HepG2 (cell line): ENCODE measurements around the gene RGS10. TPM values are rescaled to one million over a fixed set of nuclear protein-coding genes. Genes with fewer than 3 reads are reported as not detected.

Experiments
- ATAC-seq: fragments of 200-7000 bp; cut with Tn5 transposase; 3 replicates; pipeline ENCODE4 v1.9.1; 2020; ENCODE audit warnings: mild to moderate bottlenecking, moderate library complexity
- BruUV-seq: library from RNA; stranded (reverse); fragments of 400-500 nt; replicated peaks from 2 replicates; lab custom pipeline; 2021; lab: Mats Ljungman, UMichigan
- CTCF ChIA-PET: fragments of 300-600 bp; formaldehyde crosslinking; extraction: SDS; loops from one replicate; lab custom pipeline; 2021; ENCODE audit warnings: low total read pairs, inconsistent platforms, low intra/inter-chr PET ratio; lab: Yijun Ruan, JAX
- POLR2A ChIA-PET: fragments of 350-600 bp; sonication (Branson Sonifier 250); formaldehyde crosslinking; loops from one replicate; lab custom pipeline; 2020; ENCODE audit warnings: antibody characterized with exemption, inconsistent platforms; lab: Yijun Ruan, JAX
- DNase-seq: peaks from one replicate; pipeline ENCODE4 v3.0.0-alpha.2; 2015; ENCODE audit warnings: low spot score
- FAIRE-seq: peaks from 3 replicates; lab custom pipeline; 2011; peaks lifted over from hg19 to GRCh38; lab: Jason Lieb, UNC
- H2AFZ ChIP-seq: one replicate; pipeline ENCODE4 v1.6.1; 2011; ENCODE audit warnings: low read length, inconsistent platforms
- H3K27ac ChIP-seq: fragments of 300-600 bp; 3 replicates; pipeline ENCODE4 v1.8.0; 2011; ENCODE audit warnings: mixed run types, mild to moderate bottlenecking, mixed read lengths, low read length, inconsistent platforms; ENCODE audit not compliant: insufficient read depth; ENCODE audit errors: extremely low read length
- H3K27me3 ChIP-seq, 2 experiments: fragments of 200-600 bp in 1 of 2; 2 replicates in 1 of 2; 3 replicates in 1 of 2; pipeline versions ENCODE4 v1.6.0 to v1.8.0; 2011; ENCODE audit warnings: low read length in 2 of 2, mild to moderate bottlenecking in 2 of 2, moderate library complexity in 2 of 2, inconsistent platforms in 1 of 2; ENCODE audit not compliant: insufficient read depth in 2 of 2, control insufficient read depth in 1 of 2
- H3K36me3 ChIP-seq, 2 experiments: fragments of 200-600 bp in 1 of 2; replicated peaks in 1 of 2; 2 replicates in 1 of 2; 3 replicates in 1 of 2; pipeline versions ENCODE4 v1.5.1 to v1.8.0; 2011; ENCODE audit warnings: low read length in 2 of 2, inconsistent platforms in 1 of 2; ENCODE audit not compliant: insufficient read depth in 2 of 2, control insufficient read depth in 1 of 2
- H3K4me1 ChIP-seq: 2 replicates; pipeline ENCODE4 v1.5.1; 2012; ENCODE audit warnings: low read length, inconsistent platforms; ENCODE audit not compliant: insufficient read depth
- H3K4me2 ChIP-seq: 2 replicates; pipeline ENCODE4 v1.6.0; 2011; ENCODE audit warnings: low read depth, low read length, inconsistent platforms
- H3K4me3 ChIP-seq, 3 experiments: fragments of 200-600 bp in 1 of 3; sonication (generic), shearing (Covaris generic) in 1 of 3; replicated peaks in 1 of 3; 2 replicates each; pipeline ENCODE4 v1.5.1; 2011 to 2016; ENCODE audit warnings: low read length in 3 of 3, inconsistent platforms in 2 of 3, low read depth in 2 of 3, mild to moderate bottlenecking in 2 of 3, control low read depth in 1 of 3, mixed read lengths in 1 of 3; ENCODE audit not compliant: insufficient read depth in 1 of 3
- H3K79me2 ChIP-seq: one replicate; pipeline ENCODE4 v1.6.1; 2011; ENCODE audit warnings: low read length, inconsistent platforms; ENCODE audit not compliant: insufficient read depth
- H3K9ac ChIP-seq: 2 replicates; pipeline ENCODE4 v1.6.0; 2011; ENCODE audit warnings: mild to moderate bottlenecking, low read depth, low read length, inconsistent platforms; ENCODE audit not compliant: insufficient read depth
- H3K9me3 ChIP-seq: 2 replicates; pipeline ENCODE4 v1.5.1; 2012; ENCODE audit warnings: mild to moderate bottlenecking, low read length
- H4K20me1 ChIP-seq: 2 replicates; pipeline ENCODE4 v1.6.0; 2011; ENCODE audit warnings: inconsistent platforms, mild to moderate bottlenecking, low read length, moderate library complexity; ENCODE audit not compliant: insufficient read depth
- REXO4 ChIP-seq: sonication (generic); formaldehyde crosslinking; IDR thresholded peaks from 2 replicates; pipeline ENCODE4 v1.8.0; 2022; ENCODE audit warnings: missing genetic modification reagents, mild to moderate bottlenecking, borderline replicate concordance
- TCF7 ChIP-seq: sonication (generic); IDR thresholded peaks from 2 replicates; pipeline ENCODE4 v1.6.1; 2016; ENCODE audit warnings: antibody characterized with exemption, low read depth
- ZNF274 ChIP-seq: sonication (generic); formaldehyde crosslinking; IDR thresholded peaks from 2 replicates; pipeline ENCODE4 v1.5.1; 2020; ENCODE audit warnings: mild to moderate bottlenecking, missing genetic modification reagents
- ZNF687 ChIP-seq: sonication (generic); formaldehyde crosslinking; IDR thresholded peaks from 2 replicates; pipeline ENCODE4 v1.5.1; 2020; ENCODE audit warnings: mild to moderate bottlenecking, missing genetic modification reagents, moderate library complexity
- WGBS: methylation state at CpG from one replicate; pipeline ENCODE4 v1.1.6; 2017; ENCODE audit warnings: low lambda C conversion rate; 5-methylcytosine and 5-hydroxymethylcytosine counted together
- in situ Hi-C: cut with HindIII; loops from 2 replicates; pipeline ENCODE4 v1.10.0; 2017; ENCODE audit warnings: low pct_unique_long_range_greater_than_20kb; ENCODE audit not compliant: extremely low pct_ligation_motif_present
- intact Hi-C: fragments of 100-400 bp; cut with micrococcal nuclease; formaldehyde crosslinking; loops from one replicate; pipeline ENCODE4 v1.10.0; 2022; ENCODE audit not compliant: unreplicated experiment
- polyA plus RNA-seq, 8 experiments: library from polyadenylated mRNA; depleted of rRNA in 3 of 8; stranded (reverse) in 7 of 8; unstranded in 1 of 8; fragments of >200 nt; fragmentation: Illumina TruSeq in 4 of 8; extraction: Trizol in 4 of 8; gene quantifications; 2 replicates each; pipeline versions ENCODE4 v1.2.1 to v1.2.3, GENCODE V29; 2011 to 2016; ENCODE audit warnings: low read depth in 4 of 8, missing spikeins in 1 of 8, mixed read lengths in 1 of 8; ENCODE audit not compliant: insufficient read depth in 1 of 8
- total RNA-seq, 5 experiments: library from RNA; depleted of rRNA; stranded (reverse); fragments of >200 nt; fragmentation: Illumina TruSeq; extraction: Trizol; gene quantifications; 2 replicates each; pipeline ENCODE4 v1.2.3, GENCODE V29; 2016; ENCODE audit warnings: low read depth in 1 of 5
- TF ChIP-seq, protein P1 (sequence below): sonication (generic); formaldehyde crosslinking; IDR thresholded peaks from 2 replicates; pipeline ENCODE4 v1.5.0; 2020; ENCODE audit warnings: missing genetic modification reagents, mild to moderate bottlenecking, borderline replicate concordance

The RGS10 gene
- total and polyA plus RNA-seq, 2 of the 13 experiments (the other 11 are each of a cell fraction or from before 2014, with no cell fraction given): 1.7 to 5.1 TPM

GRCh38 chr10:119502618-119503155 is 39.8 kb downstream of the RGS10 start (continued):
- TF ChIP-seq, protein P1, sequence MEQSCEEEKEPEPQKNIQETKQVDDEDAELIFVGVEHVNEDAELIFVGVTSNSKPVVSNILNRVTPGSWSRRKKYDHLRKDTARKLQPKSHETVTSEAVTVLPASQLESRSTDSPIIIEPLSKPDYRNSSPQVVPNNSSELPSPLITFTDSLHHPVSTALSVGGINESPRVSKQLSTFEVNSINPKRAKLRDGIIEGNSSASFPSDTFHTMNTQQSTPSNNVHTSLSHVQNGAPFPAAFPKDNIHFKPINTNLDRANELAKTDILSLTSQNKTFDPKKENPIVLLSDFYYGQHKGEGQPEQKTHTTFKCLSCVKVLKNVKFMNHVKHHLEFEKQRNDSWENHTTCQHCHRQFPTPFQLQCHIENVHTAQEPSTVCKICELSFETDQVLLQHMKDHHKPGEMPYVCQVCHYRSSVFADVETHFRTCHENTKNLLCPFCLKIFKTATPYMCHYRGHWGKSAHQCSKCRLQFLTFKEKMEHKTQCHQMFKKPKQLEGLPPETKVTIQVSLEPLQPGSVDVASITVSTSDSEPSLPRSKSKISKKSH (CRISPR knock-in tag): 0 out of 2 replicates have a peak, but pooled peaks have one; percentile 51

- FAIRE-seq: no peak
- intact Hi-C loops: no loop called here
- POLR2A ChIA-PET: no interaction called here
These were observed 40.3 kb downstream of the RGS10 start for GRCh38 chr10:119502209-119502608.

More at GRCh38 chr10:119502209-119502608, 40.3 kb downstream of the RGS10 start:
- no peaks in the 10 kb centered on the region for H4K20me1 ChIP-seq
- H2AFZ ChIP-seq: no peak overlapping the region
- no peak overlapping the region for H3K9ac ChIP-seq
- no TSS peak for BruUV-seq
- no peaks in the 10 kb centered on the region for H3K36me3 ChIP-seq
- no peak for DNase-seq
- in situ Hi-C loops: loop anchor here (5.0 kb wide), 1 partner anchor 40 kb away; the partner anchor contains the start of gene RGS10
- ATAC-seq: no peak
- TF ChIP-seq ZNF274 (CRISPR knock-in tag) (no peak), ZNF687 (CRISPR knock-in tag) (peak; percentile 35), TCF7 (peak; percentile 21; the same call in 1 of the 2 replicates), REXO4 (no peak)
- H3K79me2 ChIP-seq: no peaks in the 10 kb centered on the region
- no peak overlapping the region for H3K27ac ChIP-seq
- peaks cover 54% of the 10 kb centered on the region for H3K4me1 ChIP-seq
- H3K4me3 ChIP-seq: no peak overlapping the region; a peak in 1 of 6 replicates
- H3K9me3 ChIP-seq: no peaks in the 10 kb centered on the region
- H3K4me2 ChIP-seq: peak overlapping the region; percentile 35
- 42% methylated on average over 12 of the region's 12 CpGs for WGBS
- CTCF ChIA-PET: no interaction called here
- H3K27me3 ChIP-seq: no peaks in the 10 kb centered on the region; a peak in 1 of 5 replicates
